ENCODE measurements around the gene ZC2HC1C.
A peak's percentile ranks its signal among the peaks of the same experiment; 100 is the strongest.

DNA sequence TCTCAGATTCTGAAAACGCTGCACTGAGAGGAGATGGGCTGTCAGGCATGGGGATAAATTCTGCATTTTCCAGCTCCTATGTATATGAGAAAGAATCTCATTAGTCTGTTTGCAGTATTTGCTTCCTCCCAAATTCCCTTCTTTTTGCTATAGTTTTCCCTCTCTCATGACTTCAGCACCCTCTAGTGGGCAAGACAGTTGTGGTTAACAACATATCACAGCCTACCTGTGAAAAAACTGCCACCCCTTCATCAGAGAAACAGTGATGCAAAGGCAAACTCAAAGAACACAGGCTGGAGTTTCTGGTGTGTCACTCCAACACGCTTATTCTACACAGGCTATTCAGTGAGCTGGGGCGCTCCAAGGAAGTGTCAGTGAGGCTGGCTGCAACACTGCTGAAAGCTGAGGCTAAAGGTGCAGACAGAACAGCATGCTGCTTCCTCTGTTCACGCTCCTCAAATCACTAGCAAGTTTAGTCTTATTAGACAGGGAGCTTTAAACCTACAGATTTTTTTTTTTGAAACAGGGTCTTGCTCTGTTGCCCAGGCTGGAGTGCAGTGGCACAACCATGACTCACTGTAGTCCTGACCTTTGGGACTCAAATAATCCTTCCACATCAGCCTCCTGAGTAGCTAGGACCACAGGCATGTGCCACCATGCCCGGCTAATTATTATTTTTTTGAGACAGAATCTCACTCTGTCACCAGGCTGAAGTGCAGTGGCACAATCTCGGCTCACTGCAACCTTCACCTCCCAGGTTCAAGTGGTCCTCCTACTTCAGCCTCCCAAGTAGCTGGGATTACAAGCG lies 19.3 kb downstream of the ZC2HC1C start:
- TF ChIP-seq, protein P1, sequence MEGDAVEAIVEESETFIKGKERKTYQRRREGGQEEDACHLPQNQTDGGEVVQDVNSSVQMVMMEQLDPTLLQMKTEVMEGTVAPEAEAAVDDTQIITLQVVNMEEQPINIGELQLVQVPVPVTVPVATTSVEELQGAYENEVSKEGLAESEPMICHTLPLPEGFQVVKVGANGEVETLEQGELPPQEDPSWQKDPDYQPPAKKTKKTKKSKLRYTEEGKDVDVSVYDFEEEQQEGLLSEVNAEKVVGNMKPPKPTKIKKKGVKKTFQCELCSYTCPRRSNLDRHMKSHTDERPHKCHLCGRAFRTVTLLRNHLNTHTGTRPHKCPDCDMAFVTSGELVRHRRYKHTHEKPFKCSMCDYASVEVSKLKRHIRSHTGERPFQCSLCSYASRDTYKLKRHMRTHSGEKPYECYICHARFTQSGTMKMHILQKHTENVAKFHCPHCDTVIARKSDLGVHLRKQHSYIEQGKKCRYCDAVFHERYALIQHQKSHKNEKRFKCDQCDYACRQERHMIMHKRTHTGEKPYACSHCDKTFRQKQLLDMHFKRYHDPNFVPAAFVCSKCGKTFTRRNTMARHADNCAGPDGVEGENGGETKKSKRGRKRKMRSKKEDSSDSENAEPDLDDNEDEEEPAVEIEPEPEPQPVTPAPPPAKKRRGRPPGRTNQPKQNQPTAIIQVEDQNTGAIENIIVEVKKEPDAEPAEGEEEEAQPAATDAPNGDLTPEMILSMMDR (optimal IDR thresholded peaks at IDR 0.05 in 1 of 3, IDR thresholded peaks at IDR 0.05 in 1 of 3, conservative IDR thresholded peaks at IDR 0.05 in 1 of 3; ENCODE audit: extremely low read depth in 1 of 3, insufficient read depth in 2 of 3, low read length in 3 of 3): peak; percentile 60 to 83 (median 73)
- TF ChIP-seq EZH2 (IDR thresholded peaks at IDR 0.05; ENCODE audit: low read length): no peak
